Psoas muscle (tissue), 8 donors: ENCODE measurements around the gene KCNJ10. TPM values are rescaled to one million over a fixed set of nuclear protein-coding genes. Genes with fewer than 3 reads are reported as not detected.

Experiments used
- ATAC-seq, 4 donors: fragments of 200-7000 bp; cut with Tn5 transposase; one replicate each; pipeline ENCODE4 v1.9.1; 2020; ENCODE audit warnings: moderate library complexity in 3 of 4, mild to moderate bottlenecking in 2 of 4
- DNase-seq, 2 donors: peaks; one replicate each; pipeline ENCODE4 v3.0.0-alpha.2; 2020
- H3K27ac ChIP-seq: fragments of 200-600 bp; one replicate; pipeline ENCODE4 v1.8.0; 2022
- H3K27me3 ChIP-seq, 3 donors: fragments of 200-600 bp in 1 of 3; one replicate each; pipeline versions ENCODE4 v1.6.1 to v1.8.0; 2013 to 2022; ENCODE audit warnings: low read length in 2 of 3, mild to moderate bottlenecking in 2 of 3, moderate library complexity in 1 of 3; ENCODE audit not compliant: insufficient read depth in 3 of 3
- H3K36me3 ChIP-seq, 2 donors: fragments of 200-600 bp in 1 of 2; one replicate each; pipeline versions ENCODE4 v1.6.1 to v1.8.0; 2013 to 2022; ENCODE audit warnings: low read depth in 1 of 2, mild to moderate bottlenecking in 1 of 2, moderate library complexity in 1 of 2; ENCODE audit not compliant: insufficient read depth in 1 of 2
- H3K4me1 ChIP-seq: fragments of 200-600 bp; one replicate; pipeline ENCODE4 v1.8.0; 2022
- H3K4me3 ChIP-seq: fragments of 200-600 bp; one replicate; pipeline ENCODE4 v1.8.0; 2022; ENCODE audit warnings: mild to moderate bottlenecking
- H3K9me3 ChIP-seq: fragments of 200-600 bp; one replicate; pipeline ENCODE4 v1.8.0; 2022
- CTCF ChIP-seq: fragments of 200-600 bp; IDR thresholded peaks from one replicate; pipeline ENCODE4 v1.8.0; 2022; ENCODE audit warnings: antibody characterized with exemption
- WGBS, 3 donors: extraction: QIAGEN DNeasy Blood & Tissue Kit; methylation state at CpG; one replicate each; pipeline versions ENCODE4 v1.1.6 to v1.1.7; 2013; 5-methylcytosine and 5-hydroxymethylcytosine counted together
- intact Hi-C, 2 donors: fragments of 100-400 bp; cut with DNase I; formaldehyde crosslinking; loops; one replicate each; pipeline versions ENCODE4 v1.11.0 to v1.14.2; 2022
- polyA plus RNA-seq, 3 donors: library from polyadenylated mRNA; stranded (reverse); fragments of 200-250 nt; gene quantifications; one replicate each; pipeline ENCODE4 v1.2.3, GENCODE V29; 2013
- total RNA-seq, 4 donors: library from RNA; stranded (reverse); fragmentation: NEBNext Ultra II Directional in 2 of 4; extraction: Animal tissue kit (Norgen Biotek cat#: 25700) in 2 of 4; gene quantifications; one replicate each; pipeline versions ENCODE4 v1.2.1 to v1.2.4, GENCODE V29; 2021 to 2023
- donor health status: healthy with polysubstance abuse.
- donor health status: DM: no; HTN: no; CAD: no; lungs with moderate emphysema.
- donor health status: Bipolar disorder and iron deficiency.
- donor health status: healthy.
- donor health status: DM: yes; HTN: yes; CAD: no.
- donor health status: DM: no; HTN: no; CAD: no.
- donor health status: DM: no; HTN: no; CAD: no.
- donor health status: DM: yes; HTN: yes; CAD: no.

KCNJ10 gene
- total and polyA plus RNA-seq, 7 donors, result 0.01 to 0.09 (median 0.05) TPM; not detected in 3

- no peak for ATAC-seq
- 82 to 86% (median 85%) methylated on average over 7 of the region's 7 CpGs for WGBS, 3 donors
Measured at GRCh38 chr1:159974350-159974965, 95.5 kb downstream of the KCNJ10 start.

GRCh38 chr1:159973350-159973940 is 96.5 kb downstream of the KCNJ10 start:
- no peaks in the 10 kb centered on the region for H3K4me1 ChIP-seq
- WGBS, 3 donors, result 73 to 82% (median 75%) methylated on average over 6 of the region's 6 CpGs
- H3K4me3 ChIP-seq, result no peak overlapping the region
- TF ChIP-seq CTCF, result no peak
- no peak overlapping the region for H3K27ac ChIP-seq
- no peak for ATAC-seq
- peaks cover 0 to 33% (median 2%) of the 10 kb centered on the region in 3 donors for H3K27me3 ChIP-seq
- no peaks in the 10 kb centered on the region for H3K36me3 ChIP-seq
- intact Hi-C loops, result no loop called here
- no peak for DNase-seq
- no peaks in the 10 kb centered on the region for H3K9me3 ChIP-seq

More at GRCh38 chr1:159974350-159974965, 95.5 kb downstream of the KCNJ10 start:
- DNase-seq, result no peak
- intact Hi-C loops, result no loop called here
- no peaks in the 10 kb centered on the region for H3K9me3 ChIP-seq
- no peak for TF ChIP-seq CTCF
- H3K4me1 ChIP-seq, result no peaks in the 10 kb centered on the region
- H3K36me3 ChIP-seq, result no peaks in the 10 kb centered on the region
- H3K4me3 ChIP-seq, result no peak overlapping the region
- H3K27ac ChIP-seq, result no peak overlapping the region
- peaks cover 0 to 27% (median 2%) of the 10 kb centered on the region in 3 donors for H3K27me3 ChIP-seq

- H3K4me3 ChIP-seq, result no peak overlapping the region
- no peaks in the 10 kb centered on the region for H3K9me3 ChIP-seq
- no peak overlapping the region for H3K27ac ChIP-seq
- no peak for DNase-seq
- no peak for ATAC-seq
- 77 to 84% (median 80%) methylated on average over 8 of the region's 8 CpGs for WGBS, 3 donors
- H3K36me3 ChIP-seq, result no peaks in the 10 kb centered on the region
- H3K4me1 ChIP-seq, result no peaks in the 10 kb centered on the region
- no peak for TF ChIP-seq CTCF
- intact Hi-C loops, result no loop called here
- peaks cover 0 to 31% (median 1%) of the 10 kb centered on the region in 3 donors for H3K27me3 ChIP-seq
Measured at GRCh38 chr1:159972443-159973205, 97.3 kb downstream of the KCNJ10 start.

GRCh38 chr1:159970932-159971342 is 99.0 kb downstream of the KCNJ10 start:
- 41 to 46% (median 45%) methylated on average over 9 of the region's 9 CpGs for WGBS, 3 donors
- Histone ChIP-seq H3K27ac (no peak overlapping the region), H3K9me3 (no peaks in the 10 kb centered on the region), H3K36me3 (no peaks in the 10 kb centered on the region), H3K4me3 (no peak overlapping the region), H3K4me1 (no peaks in the 10 kb centered on the region), H3K27me3 (peaks cover 0 to 28% (median 0%) of the 10 kb centered on the region in 3 donors)
- DNase-seq, result no peak
- no peak for ATAC-seq
- no peak for TF ChIP-seq CTCF
- intact Hi-C loops, result no loop called here
